Dermis blood vessel endothelial cell (primary cell): ENCODE results near the gene OS9. TPM values are rescaled to one million over a fixed set of nuclear protein-coding genes. Genes with fewer than 3 reads are reported as not detected.

ENCODE experiments used
- DNase-seq: peaks from one replicate; pipeline ENCODE4 v3.0.0; 2010
- total RNA-seq: library from RNA; depleted of rRNA; stranded (reverse); fragments of >200 nt; gene quantifications from 2 replicates; pipeline ENCODE4 v1.2.3, GENCODE V29; 2014

OS9 gene
- total RNA-seq, 1 donor from 2014 or later: 481 TPM

- no peak for DNase-seq
Observed at GRCh38 chr12:57753756-57754337, 59.9 kb downstream of the OS9 start.

- no peak for DNase-seq
Observed at GRCh38 chr12:57754411-57755193, 60.7 kb downstream of the OS9 start, which contains the start of gene MARCHF9. Gene MARCHF9, plus strand, starts transcription at chr12:57755103. Its CDS starts 426 bp downstream, at chr12:57755529.

GRCh38 chr12:57755194-57755453, 61.2 kb downstream of the OS9 start:
- DNase-seq: no peak

DNA sequence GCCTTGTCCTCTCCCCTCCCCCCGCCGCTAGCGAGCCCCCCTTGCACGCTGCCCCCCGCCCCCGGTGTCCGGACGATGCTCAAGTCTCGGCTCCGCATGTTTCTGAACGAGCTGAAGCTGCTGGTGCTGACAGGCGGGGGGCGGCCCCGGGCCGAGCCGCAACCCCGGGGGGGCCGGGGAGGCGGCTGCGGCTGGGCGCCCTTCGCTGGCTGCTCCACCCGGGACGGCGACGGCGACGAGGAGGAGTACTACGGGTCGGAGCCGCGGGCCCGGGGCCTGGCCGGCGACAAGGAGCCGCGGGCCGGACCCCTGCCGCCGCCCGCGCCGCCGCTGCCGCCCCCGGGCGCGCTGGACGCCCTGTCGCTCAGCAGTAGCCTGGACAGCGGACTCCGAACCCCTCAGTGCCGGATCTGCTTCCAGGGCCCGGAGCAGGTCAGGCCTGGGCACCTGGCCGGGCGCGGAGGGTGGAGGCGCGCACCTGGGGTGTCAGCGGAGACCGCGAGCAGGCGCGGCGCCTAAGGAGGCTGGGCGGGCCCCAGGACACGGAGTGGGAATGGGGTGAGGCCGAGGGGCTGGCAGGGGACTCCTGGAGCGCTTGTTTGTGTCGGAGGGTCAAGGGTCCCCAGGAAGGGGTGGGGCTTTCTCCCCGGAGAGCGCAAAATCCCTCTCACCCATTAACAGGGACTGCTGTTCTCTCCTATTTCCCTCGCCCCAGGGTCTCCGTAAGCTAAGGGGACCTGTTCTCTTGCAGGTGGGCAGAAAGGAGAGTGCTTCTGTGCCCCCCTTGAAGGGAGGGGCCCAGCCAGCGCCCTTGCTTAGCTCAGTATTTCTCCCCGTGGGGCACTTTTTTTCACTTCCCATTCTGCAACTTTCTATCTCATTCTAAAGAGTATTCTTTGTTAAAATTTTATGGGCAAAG, 61.8 kb downstream of the OS9 start:
- DNase-seq: no peak

DNA sequence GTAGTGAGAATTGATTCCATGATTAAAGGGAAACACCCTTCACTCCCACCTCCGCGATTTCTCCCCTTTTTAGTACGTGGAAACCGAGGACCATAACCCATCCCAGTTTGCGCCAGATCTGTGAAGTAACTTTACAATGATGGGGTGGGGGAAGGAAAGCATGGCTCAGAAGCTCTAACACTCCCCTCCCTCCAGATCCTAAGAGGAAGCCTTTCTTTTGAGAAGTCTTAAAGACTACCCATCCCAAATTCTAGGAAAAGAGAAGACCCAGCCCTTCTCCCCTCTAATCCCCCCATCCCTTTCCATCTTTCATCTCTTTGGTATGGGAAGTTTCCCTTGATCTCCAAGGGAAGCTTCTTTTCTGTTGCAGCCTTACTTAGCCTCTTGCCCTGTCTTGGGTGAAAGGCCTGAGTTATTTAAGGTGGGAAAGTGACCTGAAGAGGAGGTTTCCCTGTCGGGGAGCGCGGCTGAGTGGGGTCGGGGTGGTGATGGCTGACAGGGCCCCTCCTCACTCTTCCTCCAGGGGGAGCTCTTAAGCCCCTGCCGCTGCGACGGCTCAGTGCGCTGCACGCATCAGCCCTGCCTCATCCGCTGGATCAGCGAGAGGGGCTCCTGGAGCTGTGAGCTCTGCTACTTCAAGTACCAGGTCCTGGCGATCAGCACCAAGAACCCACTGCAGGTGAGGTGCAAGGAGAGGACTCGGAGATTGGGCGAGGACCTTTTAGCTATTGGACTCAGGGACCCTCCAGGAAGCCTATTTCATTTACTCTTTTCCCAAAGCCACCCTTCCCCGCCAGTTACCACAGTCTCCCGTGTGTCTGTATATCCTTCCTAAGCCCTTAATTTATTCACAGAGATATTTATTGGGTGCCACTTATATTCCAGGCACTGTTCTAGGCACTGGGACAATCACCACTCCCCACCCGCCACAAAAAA, 62.7 kb downstream of the OS9 start:
- DNase-seq: peak; percentile 70

DNA sequence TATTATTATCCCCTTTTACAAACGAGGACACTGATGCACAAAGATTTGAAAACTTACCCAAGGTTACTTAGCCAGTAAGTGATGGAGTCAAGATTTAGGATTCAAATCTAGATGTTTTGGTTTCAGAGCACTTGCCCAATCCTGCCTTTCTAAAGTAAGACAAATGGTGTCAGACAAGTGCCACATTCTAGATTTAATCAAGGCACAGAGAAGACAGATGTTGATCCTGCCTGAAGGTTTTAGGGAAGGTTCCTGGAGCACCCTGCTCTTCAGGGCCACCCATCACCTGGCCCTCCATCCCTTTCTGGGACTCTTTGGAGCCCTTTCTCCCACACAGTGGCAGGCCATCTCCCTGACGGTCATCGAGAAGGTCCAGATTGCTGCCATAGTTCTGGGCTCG, 63.8 kb downstream of the OS9 start:
- DNase-seq: no peak

DNA sequence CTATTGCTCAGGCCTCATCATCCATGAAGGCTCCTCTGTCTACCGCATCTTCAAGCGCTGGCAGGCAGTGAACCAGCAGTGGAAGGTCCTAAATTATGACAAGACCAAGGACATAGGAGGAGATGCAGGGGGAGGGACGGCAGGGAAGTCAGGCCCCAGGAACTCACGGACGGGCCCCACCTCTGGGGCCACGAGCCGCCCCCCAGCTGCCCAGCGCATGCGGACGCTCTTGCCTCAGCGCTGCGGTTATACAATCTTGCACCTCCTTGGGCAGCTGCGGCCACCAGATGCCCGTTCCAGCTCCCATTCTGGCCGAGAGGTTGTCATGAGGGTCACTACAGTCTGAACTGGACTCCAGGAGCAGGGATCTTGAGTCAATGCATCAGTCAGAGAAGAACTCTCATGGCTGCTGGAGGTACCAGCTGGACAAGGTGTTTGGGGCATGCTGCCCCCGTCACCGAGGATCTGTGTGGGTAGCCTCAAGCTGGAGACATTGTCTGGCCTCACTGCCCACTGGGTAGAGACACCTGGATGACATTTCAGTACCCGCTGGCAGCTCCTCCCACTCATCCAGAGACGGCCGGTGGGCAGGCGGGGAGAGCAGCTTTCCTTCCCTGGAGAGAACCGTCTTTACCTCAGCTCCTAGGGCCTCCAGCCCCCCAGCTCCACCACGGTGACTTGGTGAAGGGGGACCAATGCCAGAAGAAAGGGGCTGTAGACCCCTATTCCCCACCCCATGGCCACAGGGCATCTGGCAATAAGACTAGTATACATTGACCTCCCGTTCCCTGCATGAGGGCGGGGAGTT, 64.8 kb downstream of the OS9 start:
- no peak for DNase-seq

DNA sequence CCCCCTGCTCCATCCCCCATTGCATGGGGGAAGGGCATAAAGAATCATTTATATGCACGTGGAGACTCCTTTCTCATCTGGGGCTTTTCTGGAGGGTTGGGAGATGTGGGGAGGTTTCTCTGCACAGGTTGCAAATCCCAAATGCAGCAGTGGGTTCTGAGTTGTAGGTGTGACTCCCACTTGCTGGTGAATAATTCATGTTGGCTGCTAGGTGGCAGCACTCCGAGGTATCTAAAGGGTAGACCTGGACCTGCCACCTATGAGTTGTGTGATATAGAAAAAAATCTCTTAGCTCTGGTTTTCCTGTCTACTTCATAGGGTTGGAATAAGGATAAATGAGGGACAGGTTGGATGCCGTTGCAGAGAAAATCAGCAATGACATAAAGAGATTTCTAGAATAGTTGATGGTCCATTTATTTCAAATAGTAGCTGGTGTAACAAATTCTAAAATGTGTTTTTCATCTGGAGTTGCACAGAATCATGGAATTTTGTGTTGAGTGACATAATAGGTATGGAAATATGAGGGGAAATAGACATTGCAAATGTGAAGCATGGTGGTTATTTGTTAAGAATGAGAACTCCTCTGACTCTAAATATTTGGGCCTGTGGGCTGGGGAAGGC, 65.5 kb downstream of the OS9 start:
- peak; percentile 61 for DNase-seq

DNA sequence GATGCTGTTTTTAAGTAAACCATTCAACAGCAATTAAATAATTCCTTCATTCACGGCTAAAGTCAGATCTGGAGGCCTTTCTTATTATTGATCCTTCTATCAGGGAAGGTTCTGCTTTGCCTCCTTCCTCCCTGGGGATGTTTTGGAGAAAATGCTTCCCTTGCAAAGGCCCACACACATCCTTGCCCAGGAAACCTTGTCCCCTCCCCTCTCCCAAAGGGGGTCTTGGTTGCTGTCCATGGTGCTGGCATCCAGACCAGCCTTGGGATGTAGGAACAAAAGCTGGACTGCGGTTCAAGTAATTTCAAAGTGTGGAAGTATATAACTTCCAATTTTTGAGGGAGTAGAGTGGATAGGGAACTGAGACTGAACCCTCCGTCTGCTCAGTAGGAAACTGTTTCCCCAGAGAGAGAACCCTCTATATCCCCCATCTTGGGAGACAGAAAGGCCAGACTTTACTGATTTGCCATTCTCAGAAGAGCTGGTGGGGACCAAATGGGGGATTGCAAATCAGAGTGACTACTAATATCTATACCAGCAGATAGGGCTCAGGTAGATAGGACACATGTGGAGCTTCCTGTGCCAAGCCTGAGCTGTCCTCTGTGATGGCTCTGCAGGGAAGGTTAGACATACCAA, 66.5 kb downstream of the OS9 start:
- DNase-seq: no peak

DNA sequence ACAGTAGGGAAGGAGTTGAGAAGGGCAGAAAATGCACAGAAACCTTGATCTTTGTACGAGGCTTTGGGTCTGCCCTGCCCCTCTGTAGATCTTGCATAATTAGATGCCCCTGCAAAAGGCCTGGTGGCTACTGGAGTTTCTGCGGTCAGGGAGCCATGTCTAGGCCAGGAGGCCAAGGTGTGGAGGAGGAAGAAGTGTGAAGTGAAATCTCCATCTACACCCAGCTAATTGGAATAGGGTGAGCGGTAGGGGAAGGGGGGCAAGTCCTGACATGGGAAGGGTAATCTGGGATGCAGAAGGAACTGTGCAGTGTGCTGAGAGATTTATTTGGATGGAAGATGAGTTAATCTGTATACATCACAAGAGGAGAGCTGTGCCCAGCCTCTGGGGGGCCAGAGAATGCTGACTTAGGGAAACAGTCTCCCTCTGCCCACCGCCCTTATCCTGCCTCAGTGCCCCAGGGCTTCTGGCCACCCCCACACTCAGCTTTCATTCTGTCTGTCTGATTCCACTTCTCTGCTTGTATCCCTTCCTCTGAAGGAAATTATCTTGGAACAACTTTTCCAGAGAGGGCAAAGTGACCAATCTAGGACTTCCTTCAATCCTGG, 67.6 kb downstream of the OS9 start:
- DNase-seq: no peak

GRCh38 chr12:57762463-57762862, 68.5 kb downstream of the OS9 start:
- DNase-seq: no peak

- no peak for DNase-seq
Observed at GRCh38 chr12:57763881-57764661, 70.1 kb downstream of the OS9 start.

DNA sequence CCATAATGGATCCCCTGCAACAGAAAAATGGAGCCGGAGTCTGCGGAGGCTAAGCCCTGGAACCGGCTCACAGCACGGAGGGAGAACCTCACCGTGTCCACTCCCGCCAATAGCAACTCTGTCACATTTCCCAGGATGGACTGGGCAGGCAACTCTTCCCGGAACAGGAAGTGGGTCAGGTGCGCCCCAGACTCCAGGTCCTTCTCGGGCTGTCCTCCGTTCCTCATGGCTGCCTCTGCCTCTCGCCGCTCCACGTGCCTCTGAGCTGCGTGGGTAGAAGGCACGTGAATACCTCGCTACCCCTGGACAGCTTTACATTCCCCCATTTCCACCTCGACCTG, 70.7 kb downstream of the OS9 start:
- DNase-seq: no peak

GRCh38 chr12:57765003-57765697, 71.2 kb downstream of the OS9 start:
- peak; percentile 55 for DNase-seq

GRCh38 chr12:57765698-57766463, 71.9 kb downstream of the OS9 start:
- no peak for DNase-seq

- no peak for DNase-seq
Observed at GRCh38 chr12:57766464-57767304, 72.8 kb downstream of the OS9 start, which contains the start of gene CYP27B1. Gene CYP27B1, minus strand, starts transcription at chr12:57767078. Its CDS starts 37 bp downstream, at chr12:57767041.

- no peak for DNase-seq
Observed at GRCh38 chr12:57767305-57767698, 73.4 kb downstream of the OS9 start.
